Esophagus mucosa (tissue), 1 donor: ENCODE data around the gene ATXN10. TPM values are rescaled to one million over a fixed set of nuclear protein-coding genes. Genes with fewer than 3 reads are reported as not detected.
A peak's percentile ranks its signal among the peaks of the same experiment; 100 is the strongest.

ENCODE experiments used
- ATAC-seq: fragments of 200-7000 bp; cut with Tn5 transposase; one replicate; pipeline ENCODE4 v1.9.1; 2020
- total RNA-seq: library from RNA; stranded (reverse); gene quantifications from one replicate; pipeline ENCODE4 v1.2.4, GENCODE V29; 2023
- donor health status: DM: yes; HTN: yes; CAD: no.

ATXN10 gene
- total RNA-seq, 1 donor from 2014 or later: 98.6 TPM

DNA sequence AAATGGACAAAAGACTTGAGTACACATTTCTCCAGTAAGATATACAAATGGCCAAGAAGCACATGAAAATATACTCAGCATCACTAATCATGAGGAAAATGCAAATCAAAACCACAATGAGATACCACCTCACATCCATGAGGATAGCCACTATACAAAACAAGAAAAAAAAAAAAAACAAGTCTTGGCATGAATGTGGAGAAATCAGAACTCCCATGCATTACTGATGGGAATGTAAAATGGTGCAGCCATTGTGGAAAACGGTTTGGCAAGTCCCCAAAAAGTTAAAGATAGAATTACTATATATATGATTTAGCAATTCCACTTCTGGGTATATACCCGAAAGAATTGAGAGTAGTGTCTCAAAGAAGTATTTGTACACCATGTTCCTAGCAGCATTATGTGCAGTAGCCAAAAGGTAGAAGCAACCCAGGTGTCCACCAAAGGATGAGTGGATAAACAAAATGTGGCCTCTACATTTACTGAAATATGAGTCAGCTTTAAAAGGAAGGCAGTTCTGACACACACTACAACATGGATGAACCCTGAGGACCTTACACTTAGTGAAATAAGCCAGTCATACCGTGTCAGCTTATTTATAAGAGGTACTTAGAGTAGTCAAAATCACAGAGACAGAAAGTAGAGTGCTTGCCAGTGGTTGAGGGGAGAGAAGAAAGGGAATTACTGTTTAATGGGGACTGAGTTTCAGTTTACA lies 159.1 kb downstream of the ATXN10 start:
- ATAC-seq: peak; percentile 37

DNA sequence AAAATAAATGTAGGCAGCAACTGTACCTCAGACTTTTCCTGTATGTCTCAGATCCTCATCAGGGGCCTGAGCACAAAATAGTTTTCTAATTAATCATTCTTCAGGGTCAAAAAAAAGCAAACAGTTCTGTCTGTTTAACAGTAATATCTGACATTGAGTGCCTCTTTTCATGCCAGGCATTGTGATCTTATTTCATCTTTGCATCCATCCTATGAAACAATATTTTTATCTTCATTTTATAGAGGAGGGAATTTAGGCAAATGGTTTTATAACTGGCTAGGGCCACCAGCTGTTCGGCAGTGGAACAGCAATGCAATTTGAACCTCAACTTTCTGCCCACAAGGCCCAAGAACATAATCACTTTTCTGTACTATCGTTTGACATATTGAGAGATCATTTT lies 159.8 kb downstream of the ATXN10 start:
- ATAC-seq: no peak

DNA sequence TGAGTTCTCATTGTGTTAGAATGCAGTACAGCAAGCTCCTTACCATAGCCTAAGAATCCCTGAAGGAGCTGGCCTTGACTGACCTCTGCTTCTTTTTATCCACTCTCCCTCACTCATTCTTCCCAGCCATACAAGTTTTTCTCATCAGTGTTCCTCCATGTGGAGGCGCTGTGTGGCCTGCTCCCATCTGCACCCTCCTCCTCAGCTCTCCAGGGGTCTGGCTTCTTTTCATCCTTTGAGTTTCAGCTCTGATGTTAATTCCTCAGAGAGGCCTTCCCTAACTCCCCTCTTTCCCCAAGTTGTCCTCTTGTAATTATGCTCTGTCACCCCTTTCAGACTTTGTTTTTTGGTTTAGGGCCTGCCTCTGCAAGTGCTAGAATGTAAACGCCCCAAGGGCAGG lies 160.5 kb downstream of the ATXN10 start:
- ATAC-seq: peak; percentile 49

DNA sequence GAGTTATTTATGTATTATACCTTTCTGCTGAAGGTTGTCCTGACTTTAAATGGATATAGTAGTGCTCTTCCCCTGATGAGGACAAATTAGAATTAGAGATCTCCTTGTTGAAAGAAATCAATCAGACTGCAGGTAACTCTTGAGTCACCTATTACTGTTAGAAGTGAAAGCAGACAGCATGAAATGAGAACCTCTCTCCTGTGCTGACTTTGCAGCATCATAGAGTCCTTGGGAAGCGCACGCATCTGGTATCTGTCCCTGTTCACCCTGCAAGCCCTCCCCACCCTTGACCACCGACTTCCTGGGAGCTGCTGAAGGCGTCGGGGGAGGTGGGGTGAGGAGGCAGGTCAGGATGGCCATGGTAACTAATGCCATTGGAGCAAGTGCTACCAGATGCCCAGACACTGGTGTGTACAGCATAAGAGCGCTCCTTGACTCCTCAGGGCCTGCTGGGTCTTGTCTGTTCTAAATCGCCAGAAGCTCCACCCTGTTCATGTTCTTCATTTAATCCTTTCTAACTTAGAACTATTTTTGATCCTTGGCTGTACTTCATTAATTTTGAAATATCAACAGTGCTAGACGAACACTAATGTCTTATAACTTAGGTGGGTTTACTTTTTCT lies 161.4 kb downstream of the ATXN10 start:
- peak; percentile 85 for ATAC-seq

DNA sequence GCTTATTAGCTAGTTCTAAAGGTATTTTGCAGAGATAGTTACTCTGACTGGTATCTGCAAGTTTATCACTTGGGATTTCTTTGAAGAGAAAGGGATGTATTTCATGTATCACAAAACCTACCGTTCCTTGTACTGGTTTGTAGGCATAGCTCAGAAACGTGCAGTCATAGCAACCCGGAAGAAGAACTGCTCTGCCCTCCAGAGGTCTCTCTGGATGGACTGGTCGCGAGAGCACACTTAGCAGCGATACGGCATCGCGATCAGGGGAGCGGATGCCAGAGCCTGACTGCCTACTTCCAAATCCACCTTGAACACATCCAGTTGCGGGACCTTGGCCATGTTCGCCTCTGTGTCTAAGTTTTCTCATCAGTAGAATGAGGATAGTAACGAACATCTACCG lies 162.0 kb downstream of the ATXN10 start:
- no peak for ATAC-seq

DNA sequence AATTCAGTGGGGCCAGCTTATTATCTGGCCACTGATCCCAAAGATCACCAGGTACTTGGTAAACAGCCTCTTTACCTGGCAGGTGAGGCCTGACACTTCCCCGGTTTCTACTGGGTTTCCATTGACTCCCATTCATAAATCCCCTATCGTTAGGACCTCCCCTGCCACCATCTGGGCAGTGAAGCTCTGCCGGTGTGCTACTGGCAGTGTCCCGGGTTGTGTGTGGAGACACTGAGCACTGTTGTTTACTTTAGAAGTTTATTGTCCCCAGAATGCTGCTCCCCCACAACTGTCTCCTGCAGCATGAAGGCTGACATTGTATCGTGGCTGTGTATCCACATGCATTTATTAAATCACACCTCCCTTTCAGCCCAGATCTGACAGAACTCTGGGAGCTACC lies 162.6 kb downstream of the ATXN10 start:
- ATAC-seq: no peak

DNA sequence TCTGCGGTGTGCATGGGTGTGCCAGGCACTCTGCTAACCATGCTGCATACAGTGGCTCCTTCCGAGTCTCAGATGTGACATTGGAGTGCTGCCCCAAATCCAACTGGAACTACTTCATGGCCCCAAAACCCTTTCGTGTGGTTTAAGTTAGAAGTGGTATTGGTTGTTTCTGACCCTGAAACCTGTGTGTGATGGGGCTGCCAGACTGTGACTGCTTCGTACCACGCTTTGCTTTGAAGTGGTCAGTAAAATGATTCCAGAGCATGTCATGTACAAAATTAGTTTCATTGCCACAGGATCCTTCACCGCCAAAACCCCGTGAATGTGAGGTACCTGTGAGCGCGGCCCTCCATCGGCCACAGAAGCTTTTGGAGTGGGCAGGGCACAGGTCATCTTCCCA lies 163.2 kb downstream of the ATXN10 start:
- ATAC-seq: no peak

DNA sequence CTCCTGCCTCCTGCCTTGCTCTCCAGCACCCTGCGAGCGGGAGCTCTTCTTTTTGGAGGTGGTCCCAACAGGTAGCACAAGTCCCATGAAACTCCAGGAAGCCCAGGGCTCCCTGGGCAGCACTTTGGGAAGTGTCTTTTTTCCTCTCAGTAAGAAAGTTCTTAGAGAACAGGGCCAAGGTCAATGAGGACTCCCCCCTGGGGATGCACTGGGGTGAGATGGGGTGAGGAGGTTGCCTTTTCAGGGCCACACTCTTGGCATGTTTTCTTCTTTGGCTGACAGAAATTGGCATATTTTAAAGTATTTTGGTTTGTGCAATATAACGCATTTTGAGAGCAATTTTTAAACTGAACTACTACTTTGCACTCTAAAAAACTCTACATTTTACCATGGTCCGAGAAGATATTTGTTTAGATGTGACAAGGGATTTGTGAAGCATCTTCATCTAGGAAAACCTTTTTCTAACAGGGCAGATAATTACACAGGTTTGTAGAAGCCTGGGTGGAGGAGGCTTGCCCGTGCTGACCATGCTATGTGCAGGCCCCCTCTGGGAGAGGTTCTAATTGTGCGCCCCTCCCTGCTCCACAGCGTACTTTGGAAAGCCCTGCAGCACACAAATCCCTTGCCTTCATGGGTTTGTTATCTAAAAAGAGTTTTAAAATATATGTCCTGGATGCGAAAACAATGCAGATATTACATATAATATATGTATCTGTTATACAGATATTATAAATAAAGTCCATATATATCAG lies 165.0 kb downstream of the ATXN10 start:
- ATAC-seq: no peak

DNA sequence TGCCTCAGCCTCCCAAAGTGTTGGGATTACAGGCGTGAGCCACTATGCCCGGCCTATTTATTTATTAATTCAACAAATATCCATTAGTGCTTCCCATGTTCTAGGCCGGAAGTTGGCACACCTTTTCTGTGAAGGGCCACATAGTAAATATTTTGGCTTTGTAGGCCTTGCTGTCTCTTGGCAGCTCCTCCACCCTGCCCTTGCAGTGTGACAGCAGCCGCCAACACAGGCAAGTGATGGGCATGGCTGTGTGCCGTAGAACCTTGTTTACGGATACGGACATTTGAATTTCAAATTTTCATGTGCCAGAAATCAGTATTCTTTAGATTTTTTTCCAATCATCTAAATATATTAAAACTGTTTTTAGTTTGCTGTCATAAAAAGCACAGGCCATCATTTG lies 165.9 kb downstream of the ATXN10 start:
- no peak for ATAC-seq

DNA sequence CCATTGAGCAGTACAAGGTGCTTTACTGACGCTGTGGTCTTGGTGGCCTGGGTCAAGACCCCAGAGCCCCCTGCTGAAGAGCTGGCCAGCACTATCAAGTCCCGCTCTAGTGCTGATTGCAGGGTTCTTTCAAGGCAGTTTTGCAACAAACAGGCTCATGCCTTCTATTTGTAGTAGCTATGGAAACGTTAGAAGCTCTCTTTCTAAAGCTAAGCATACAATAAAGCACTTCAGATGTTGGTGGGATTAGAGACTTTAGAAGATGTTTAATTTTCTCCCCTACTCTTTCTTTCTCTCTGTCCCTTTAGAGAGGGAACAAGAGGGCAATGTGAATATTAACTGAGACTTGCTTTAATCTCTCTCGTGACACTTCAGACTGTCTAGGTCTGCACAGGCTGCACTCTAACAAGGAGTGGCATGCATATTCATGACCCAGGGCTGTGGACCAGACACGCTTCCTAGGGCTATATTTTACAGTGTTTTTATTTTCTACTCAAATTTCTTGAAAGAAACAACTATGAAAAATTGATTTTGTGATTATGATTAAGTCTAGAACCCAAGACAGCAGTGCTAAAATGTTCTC lies 166.8 kb downstream of the ATXN10 start:
- no peak for ATAC-seq

DNA sequence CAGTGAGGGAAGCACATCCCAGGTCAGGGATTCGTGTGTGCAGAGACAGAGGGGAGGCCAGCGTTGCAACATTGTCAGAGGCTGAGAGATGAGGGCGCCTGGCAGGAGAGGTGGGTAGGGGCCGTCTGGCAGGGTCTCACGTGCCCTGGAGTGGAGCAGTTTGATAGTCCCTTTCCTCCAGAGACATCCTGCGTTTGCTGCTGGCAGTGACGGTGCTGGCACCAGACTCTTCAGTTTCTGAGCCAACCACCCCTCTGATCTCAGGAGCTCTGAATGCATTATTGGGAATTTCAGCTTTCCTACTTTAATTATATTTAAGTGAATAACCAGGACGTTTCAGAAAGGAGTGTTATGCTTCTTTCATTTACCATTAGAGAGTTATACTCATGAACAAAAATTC lies 168.8 kb downstream of the ATXN10 start:
- no peak for ATAC-seq

DNA sequence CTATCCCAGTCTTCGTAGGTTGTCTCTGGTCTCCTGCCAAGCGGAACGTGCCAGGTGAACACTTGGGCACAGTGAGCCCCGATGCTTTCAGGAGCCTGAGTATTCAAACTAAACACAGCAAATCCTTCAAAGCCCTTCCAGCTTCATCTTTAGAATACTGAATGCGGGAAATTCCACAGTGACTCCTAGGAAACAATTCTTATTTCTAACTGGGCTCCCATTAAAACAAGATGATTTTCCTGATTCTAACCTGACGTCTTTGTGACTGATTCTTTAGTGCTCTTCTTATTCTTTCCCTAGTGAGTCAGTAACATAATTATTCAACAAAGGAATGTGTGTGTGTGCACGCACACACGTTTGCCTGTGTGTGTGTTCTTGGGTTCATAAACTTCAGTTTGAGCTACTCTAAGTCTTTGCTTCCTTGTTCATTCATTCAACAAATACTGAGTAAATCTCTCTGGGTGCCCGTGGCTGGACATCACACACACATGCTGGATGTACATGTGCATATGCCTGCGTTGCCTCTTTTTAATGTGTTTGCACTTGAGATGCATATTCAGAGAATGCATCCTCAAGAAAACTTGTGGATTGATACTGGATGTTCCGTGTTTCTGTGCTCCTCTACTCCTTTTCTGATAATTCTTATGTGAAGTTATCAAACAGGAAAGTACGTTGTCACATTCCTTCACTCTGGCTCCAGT lies 170.8 kb downstream of the ATXN10 start:
- ATAC-seq: peak; percentile 41

DNA sequence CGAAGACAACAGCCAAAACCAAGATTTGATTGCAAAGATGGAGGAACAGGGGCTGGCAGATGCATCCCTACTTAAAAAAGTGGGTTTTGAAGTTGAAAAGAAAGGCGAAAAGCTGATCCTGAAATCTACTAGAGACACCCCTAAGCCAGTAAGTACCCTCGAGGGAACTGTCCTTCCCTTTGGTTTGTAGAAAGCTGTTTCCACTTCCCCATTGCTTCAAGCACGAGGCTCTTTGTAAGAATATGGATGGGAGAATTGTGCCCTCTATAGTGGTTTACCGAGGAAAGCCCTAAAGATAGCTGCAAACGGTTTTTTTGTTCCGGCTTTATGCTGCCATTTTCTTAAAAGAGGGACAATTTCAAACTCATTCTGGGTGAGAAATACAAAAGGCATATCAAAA lies 171.4 kb downstream of the ATXN10 start:
- no peak for ATAC-seq

DNA sequence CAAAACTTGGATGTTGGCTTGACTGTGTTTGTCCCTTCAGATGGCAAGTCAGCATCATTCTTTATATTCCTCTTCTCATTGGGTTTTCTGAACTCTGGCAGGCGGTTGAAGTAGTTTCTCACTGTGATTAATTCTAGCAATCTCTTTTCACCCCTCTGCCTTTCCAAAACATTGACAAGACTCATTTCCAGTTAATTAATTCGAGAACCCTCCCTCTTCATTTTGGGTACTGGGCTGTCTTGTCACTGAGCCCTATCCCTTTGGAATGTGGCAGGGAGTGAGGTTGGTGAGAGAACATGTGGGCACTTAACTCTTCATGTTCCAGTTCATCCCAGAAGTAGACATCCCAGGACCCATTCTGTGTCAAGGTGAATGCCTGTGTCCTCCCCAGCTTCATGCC lies 172.4 kb downstream of the ATXN10 start:
- ATAC-seq: no peak

DNA sequence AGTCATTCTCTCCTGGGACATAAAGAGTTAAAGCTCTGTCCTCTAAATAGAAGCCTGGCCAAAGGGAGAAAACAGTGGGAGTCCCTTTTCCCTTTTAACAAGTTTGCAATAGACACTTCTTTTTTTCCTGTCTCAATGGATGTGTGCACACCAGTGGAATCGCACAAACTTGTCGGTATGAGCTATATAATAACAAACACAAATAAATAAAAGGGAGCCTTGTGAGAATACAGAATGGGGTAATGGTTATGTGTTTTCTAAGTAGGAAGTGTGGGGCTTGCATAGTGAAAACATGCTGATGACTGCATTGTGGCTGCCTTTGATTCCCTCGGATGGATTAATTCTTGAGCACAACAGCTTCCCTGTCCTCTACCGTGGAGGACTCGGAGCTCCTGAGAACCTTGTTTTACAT lies 173.4 kb downstream of the ATXN10 start:
- peak; percentile 68 for ATAC-seq

DNA sequence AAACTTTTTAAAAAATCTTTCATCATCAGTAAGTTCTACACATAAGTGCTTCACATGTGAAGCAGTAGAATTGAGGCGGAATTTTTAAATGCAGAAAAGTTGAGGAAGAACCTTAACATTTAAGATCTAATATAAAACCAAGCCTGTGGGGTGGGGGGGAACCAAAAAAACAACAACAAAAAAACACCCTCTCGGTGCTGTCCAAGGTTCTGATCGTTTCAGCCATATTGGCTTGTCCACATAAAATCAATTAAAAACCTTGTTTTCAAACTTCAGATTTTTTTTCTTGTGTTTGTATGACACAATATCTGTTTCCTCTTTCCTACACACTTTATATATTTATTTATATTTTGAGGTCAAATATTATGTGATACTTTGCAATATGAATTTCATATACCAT lies 175.3 kb downstream of the ATXN10 start:
- ATAC-seq: no peak

DNA sequence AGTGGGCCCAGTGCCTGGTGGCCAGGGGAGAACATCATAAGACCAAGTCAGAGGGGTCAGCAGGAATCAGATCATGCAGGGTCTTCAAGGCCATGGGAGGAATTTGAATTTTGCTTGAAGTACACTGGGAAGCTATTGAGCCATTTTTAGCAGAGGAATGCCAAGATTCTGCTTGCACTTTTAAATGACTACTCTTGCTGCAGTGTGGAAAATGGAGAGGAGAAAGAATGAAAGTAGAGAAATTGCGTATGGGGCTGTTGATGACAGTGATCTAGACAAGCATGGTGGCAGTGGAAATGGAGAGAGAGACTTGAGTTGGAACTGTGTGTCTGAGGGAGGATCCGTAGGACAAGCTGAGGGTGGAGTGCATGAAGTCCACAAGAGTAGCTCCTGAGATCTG lies 177.3 kb downstream of the ATXN10 start:
- no peak for ATAC-seq

DNA sequence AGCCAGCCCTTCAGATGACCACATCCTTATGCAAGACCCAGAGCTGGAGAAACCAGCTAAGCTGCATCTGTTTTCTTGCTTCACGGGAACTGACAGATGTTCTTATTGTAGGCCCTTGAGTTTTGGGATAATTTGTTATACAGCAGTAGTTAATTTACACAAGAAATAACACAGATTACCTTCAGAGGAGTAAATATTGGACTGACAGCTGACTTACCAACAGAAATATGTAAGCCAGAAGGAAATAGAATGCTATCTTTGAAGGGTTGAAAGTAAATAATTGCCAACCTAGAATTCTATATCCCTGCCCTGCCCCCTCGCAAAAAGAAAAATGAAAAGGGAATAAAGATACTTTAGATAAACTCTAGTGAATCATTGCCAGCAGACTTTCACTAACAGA lies 181.2 kb downstream of the ATXN10 start:
- no peak for ATAC-seq

DNA sequence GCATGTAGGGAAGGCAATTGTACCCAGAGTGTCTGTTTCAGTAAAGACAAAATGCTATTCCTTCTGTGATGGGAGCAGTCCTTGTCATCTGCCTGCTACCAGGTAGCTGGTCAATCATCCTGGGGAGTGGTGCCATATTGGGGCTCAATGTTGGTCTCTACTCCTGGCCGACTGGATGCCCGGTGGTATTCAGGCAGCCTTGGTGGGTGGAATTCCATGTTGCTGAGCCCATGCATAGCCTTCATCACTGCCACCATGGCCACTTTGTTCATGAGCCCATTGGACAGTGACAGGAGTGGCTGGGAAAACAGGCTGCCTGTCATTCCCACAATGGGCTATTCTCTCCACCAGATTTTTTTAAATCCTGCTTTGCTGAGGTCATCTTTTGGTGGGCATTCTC lies 184.3 kb downstream of the ATXN10 start:
- no peak for ATAC-seq

DNA sequence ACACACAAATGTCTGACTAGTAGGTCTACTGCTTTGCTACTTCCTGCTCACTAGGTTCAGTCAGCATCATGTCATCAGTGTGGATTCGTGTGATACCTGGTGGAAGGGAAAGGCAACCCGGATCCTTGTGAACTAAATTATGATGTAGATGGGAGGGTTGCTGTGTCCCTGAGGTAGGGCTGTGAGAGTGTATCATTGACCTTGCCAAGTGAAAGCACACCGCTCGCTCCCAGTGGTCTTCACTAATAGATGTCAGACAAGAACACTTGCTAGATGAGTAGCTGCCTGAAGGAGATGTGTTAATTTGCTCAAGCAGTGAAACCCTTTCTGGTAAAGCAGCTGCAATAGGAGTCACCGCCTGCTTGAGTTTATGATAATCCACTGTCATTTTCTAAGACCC lies 185.9 kb downstream of the ATXN10 start:
- no peak for ATAC-seq

DNA sequence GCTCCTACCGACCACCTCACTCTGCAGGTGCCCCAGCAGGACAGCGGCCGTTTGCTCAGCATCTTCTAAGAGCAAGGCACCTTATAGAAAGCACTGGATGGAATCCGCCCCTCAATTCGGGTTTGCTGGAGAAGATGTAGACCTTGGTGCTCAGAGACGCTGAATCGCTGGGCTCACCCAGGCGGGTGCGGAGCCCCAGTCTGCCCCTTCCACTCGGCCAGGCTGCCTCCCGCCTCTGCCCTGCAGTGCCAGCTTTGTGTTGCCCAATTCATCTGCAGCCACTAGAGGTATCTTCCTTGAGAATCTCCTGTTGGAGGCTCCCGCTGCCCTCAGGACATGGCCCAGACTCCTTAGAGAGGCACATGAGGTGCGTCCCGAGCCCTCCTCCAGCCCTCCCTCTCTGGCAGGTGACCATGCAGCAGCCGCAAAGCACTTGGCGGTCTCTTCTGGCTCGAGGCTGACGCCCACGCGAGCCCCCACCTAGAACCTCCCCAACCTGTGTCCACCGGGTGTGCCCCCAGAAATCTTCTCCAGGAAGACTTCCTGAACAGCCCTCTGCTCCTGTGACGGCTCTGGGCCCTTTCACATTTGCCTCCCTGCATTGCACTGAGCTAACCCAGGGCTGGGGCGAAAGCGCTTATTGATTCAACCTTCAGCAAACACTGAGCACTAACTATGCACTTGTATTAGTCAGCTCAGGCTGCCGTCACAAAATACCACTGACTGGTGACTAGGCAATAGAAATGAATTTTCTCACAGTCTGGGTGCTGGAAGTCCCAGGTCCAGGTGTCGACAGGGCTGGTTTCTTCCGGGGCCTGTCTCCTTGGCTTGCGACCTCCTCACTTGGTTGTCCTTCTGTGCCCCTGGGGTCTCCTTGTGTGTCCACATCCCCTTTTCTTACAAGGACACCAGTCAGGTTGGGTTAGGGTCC lies 187.9 kb downstream of the ATXN10 start:
- ATAC-seq: no peak

DNA sequence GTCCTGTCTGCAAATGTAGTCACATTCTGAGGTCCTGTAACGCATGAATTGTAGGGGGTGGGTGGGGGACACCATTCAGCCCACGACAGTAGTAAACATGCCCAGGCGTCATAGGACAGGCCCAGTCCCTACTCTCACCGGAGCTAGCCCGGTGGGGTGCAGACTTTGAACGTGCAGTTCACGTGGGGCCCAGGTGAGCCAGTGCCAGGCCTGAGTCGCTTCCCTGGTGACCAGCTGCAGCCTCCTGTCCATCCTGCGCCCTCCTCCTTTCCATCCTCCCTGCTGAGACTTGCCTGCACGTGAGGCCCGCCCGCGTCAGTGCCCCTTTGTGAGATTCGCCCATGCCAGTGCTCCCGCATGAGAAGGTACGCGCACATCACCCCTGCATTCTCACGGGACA lies 188.6 kb downstream of the ATXN10 start:
- ATAC-seq: no peak
